ENCODE data around the gene CNNM3.

DNA sequence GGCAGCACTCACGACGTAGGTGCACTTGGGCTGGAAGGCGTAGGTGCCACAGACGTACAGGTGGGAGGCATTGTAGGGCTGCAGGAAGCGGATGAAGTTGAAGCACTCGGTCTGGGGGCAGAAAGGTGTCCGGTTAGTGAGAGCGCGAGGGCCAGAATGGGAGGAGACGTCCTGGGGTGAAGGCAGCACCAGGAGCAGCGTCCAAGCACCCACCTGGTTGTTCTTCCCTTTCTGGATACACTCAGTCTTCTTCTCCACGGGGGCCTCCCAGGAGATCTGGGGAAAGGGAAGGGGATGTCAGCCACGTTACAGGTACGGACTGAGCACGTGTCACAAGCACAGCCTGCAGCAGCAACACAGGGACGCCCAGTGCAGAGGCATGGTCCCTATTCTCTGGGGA, 49.6 kb downstream of the CNNM3 start:
- TF ChIP-seq POLR2AphosphoS5 (IDR thresholded peaks at IDR 0.05) (no peak), POLR2A (IDR thresholded peaks at IDR 0.05) (no peak), EP300 (IDR thresholded peaks at IDR 0.05) (no peak)
- TF ChIP-seq, protein P1, sequence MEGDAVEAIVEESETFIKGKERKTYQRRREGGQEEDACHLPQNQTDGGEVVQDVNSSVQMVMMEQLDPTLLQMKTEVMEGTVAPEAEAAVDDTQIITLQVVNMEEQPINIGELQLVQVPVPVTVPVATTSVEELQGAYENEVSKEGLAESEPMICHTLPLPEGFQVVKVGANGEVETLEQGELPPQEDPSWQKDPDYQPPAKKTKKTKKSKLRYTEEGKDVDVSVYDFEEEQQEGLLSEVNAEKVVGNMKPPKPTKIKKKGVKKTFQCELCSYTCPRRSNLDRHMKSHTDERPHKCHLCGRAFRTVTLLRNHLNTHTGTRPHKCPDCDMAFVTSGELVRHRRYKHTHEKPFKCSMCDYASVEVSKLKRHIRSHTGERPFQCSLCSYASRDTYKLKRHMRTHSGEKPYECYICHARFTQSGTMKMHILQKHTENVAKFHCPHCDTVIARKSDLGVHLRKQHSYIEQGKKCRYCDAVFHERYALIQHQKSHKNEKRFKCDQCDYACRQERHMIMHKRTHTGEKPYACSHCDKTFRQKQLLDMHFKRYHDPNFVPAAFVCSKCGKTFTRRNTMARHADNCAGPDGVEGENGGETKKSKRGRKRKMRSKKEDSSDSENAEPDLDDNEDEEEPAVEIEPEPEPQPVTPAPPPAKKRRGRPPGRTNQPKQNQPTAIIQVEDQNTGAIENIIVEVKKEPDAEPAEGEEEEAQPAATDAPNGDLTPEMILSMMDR (IDR thresholded peaks at IDR 0.05) = no peak

Data from suprapubic skin (tissue), 4 donors.